ENCODE data around the gene HSD17B12.
"Not testable (repeated sequence)": the region's sequence is repeated elsewhere in the genome, so short reads cannot be mapped to it uniquely, and the experiment has no call there.

The HSD17B12 gene

GRCh38 chr11:43748095-43748494, 67.6 kb downstream of the HSD17B12 start:
- DNase-seq, result no peak

GRCh38 chr11:43751726-43752125, 71.2 kb downstream of the HSD17B12 start:
- no peak for DNase-seq

DNA sequence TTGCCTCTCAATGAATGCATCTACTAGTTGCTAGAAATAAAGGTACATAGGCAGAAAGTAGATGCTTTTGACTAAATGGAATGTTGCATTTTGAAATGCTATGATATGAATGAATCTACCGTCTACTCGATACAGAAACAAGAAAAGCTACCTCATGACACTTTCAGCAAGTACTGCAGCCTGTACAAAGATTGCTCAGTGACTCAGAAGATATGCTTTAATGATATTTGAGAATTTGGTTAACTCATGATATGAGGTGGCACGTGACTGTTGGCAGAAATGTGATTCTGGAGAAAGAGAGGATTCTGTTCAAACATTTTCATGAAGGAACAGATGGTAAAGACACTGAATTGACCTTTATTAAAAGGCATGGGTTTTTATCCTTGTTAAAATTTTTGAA, 76.0 kb downstream of the HSD17B12 start:
- DNase-seq, result no peak

DNA sequence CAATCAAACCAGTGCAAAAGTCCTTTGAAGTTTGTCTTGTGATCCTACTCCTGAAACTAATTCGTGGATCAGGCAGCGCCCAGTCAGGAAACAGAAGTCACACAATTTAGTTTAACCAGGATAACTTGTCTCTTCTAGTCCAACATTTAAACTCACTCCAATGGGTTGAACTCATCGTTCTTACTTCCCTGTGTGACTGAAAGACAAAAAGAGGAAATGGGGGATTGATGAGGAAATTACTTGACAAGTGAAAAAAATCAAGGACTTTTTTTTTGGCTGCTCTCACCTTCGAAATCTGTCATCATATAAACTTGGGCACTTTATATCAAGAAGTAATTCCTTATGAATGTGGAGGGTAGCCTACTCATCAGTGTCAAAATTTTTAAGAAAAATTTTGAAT, 78.4 kb downstream of the HSD17B12 start:
- DNase-seq, result no peak

DNA sequence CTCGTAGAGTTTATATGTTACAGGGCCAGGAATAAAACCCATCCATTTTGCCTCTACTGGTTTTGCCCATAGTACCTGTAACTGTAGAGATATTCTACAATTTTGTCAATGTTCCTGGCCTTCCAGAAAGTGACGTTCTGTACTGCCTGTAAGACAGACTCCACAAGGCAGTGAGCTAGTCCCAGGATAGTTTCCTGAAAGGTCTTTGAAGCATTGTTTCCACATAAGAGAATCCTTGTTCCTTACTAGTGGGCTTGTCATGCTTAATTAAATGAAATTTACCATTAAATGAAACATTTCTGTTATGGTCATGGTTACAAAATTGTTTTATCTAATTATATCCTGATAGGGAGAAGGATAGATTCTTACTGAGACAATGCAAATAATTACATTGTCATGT, 80.4 kb downstream of the HSD17B12 start:
- DNase-seq, result no peak

GRCh38 chr11:43765194-43765593, 84.7 kb downstream of the HSD17B12 start:
- DNase-seq, result no peak

DNA sequence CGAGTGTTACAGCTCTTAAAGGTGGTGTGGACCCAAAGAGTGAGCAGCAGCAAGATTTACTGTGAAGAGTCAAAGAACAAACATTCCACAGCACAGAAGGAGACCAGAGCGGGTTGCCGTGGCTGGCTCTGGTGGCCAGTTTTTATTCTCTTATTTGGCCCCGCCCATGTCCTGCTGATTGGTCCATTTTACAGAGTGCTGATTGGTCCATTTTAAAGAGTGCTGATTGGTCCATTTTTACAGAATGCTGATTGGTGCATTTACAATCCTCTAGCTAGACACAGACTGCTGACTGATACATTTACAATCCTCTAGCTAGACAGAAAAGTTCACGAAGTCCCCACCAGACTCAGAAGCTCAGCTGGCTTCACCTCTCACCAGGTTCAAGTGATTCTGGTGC, 88.1 kb downstream of the HSD17B12 start:
- not testable (repeated sequence) for DNase-seq

DNA sequence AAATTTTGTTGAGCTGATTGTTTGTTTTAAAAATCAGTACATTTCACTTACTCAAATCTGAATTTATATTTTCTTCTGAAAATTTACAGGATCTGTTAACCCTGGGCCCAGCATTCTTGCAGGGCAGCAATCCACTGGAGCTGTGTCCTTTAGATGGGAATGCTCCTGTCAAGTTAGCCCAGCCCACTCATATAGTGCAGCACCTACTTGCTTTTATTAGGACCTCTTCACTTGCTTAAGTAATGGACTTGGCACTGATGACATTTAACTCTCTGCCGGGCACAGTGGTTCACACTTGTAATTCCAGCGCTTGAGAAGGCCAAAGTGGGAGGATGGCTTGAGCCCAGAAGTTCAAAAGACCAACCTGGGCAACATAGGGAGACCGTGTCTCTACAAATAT, 89.6 kb downstream of the HSD17B12 start:
- DNase-seq, result no peak

- DNase-seq, result no peak
Observed at GRCh38 chr11:43772733-43773132, 92.2 kb downstream of the HSD17B12 start.

GRCh38 chr11:43774786-43775185, 94.2 kb downstream of the HSD17B12 start:
- no peak for DNase-seq

DNA sequence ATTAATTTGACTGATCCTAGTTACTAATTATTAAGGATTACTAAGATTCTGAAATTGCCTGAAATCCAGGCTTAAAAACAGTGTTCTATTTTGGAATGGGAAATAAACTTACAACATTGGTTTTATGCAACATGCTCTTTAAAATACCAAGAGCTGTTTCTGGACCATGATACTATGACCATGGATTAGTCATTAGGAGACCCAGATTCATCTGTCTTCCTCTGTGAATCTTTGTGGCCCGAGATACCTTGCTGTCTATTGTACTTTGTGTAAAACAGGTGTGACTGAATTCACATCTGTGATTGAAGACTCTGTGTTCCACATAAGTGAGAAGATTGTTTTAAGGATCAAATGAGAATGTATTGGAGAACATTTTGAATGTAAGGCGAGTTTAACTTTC, 98.8 kb downstream of the HSD17B12 start:
- DNase-seq, result no peak

- DNase-seq, result no peak
Observed at GRCh38 chr11:43784301-43784700, 103.8 kb downstream of the HSD17B12 start.

DNA sequence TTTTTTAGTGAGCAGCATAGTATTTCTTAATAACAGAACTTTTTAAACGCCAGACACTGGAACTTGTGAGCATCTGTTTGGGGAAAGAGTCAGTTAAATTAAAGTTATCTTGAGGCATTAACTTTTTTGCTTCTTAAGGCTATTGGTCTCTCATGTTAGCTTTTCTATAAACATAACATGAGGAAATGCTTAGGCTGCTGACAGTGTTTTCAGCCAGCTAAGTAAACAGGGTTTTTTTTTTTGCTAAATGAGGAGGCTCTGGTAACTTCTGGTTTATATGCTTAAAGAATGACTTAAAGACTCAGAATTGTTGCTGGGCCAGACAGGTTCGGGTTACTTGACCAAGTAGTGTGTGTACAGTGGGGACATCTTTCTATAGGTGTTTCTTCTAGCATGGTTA, 104.3 kb downstream of the HSD17B12 start:
- DNase-seq, result no peak

- no peak for DNase-seq
Observed at GRCh38 chr11:43785318-43785717, 104.8 kb downstream of the HSD17B12 start.

DNA sequence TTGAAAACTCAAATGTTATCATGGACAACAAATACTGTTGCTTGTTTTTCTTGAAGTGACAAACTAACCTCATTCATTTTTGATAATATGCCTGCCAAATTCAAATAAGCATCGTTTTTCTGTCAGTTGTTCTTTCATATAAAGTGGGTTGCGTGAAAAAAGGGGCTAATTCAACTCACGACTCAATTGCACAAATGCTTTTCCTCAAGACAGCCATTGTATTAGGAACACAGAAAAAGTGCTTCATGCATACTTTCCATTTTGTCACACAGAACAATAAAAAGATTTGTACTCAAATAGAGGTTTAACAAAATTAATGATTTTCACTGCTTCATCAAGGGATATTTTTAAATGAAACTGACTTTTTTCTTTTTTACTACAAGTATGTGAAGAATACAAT, 105.5 kb downstream of the HSD17B12 start:
- DNase-seq, result no peak

DNA sequence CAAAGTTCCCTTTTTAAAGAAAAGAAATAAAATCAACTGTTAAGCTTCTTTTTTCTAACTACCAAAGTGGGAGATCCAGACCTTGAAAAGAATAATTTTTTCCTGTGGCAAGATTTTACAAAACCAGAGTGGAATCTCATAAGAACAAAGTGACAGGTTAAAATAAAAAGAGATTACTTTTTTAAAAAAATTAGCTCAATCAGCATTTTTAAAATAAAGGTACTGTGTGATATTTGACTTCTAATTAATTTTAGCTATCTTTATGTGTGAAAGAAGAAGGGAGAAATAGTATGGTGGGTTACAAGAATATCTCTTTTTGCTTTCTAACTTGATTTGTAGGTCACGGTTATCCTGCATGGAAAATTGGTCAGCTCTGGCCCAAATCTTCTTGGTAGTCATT, 107.3 kb downstream of the HSD17B12 start:
- no peak for DNase-seq

- no peak for DNase-seq
Observed at GRCh38 chr11:43788421-43788820, 107.9 kb downstream of the HSD17B12 start.

- no peak for DNase-seq
Observed at GRCh38 chr11:43789700-43790443, 109.3 kb downstream of the HSD17B12 start.

DNA sequence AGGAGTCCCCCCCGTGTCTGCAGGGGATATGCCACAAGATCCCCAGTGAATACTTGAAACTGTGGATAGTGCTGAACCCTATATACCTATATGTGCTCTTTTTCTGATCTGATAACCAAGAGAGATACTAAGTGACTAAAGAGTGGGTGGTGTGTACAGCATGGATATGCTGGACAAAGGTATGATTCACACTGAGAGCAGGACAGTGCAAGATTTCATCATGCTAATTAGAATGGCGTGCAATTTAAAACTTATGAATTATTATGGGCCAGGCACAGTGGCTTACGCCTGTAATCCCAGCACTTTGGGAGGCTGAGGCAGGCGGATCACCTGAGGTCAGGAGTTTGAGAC, 109.9 kb downstream of the HSD17B12 start:
- DNase-seq, result no peak

DNA sequence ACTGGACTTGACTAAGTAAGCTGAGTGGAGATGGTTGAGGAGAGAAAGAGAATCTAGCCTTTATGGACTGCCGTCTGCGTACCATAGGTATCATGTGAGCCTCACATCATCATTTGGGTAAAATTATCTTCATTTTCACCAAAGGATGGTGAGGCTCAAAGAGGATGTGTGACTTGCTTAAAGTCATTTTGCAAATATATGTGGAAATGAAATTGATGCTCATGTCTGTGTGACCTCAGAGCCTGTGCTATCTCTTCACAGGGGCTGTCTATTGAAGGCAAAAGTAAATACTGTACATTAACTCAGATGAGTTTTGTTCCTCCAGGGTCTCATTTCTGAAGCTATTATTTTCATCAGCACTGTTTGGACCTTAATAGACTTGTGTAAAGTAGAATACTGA, 116.8 kb downstream of the HSD17B12 start:
- DNase-seq, result no peak

DNA sequence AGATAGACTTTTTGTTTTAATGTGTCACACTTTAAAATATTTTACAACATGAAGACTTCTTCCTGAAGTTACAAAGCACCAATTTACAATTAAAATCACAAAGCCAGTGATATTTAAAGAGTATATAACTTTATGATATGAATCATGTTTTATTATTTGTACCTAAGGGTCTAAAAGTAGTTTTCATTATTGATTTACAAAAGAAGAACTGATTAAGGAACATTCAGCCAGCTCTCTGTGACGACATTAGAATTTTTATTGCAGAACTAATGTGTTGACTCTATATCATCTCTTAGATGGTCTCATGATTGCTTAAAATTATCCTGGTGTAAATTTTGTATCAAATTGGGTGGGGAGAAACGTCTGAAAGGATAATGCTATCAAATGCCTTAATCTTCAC, 117.3 kb downstream of the HSD17B12 start:
- no peak for DNase-seq

- no peak for DNase-seq
Observed at GRCh38 chr11:43802509-43802908, 122.0 kb downstream of the HSD17B12 start.

- no peak for DNase-seq
Observed at GRCh38 chr11:43803766-43804165, 123.2 kb downstream of the HSD17B12 start.

GRCh38 chr11:43806976-43807375, 126.4 kb downstream of the HSD17B12 start:
- DNase-seq, result no peak

- DNase-seq, result no peak
Observed at GRCh38 chr11:43810929-43811596, 130.5 kb downstream of the HSD17B12 start.
